ENCODE measurements around the gene MRFAP1L1. TPM values are rescaled to one million over a fixed set of nuclear protein-coding genes. Genes with fewer than 3 reads are reported as not detected.
A peak's percentile ranks its signal among the peaks of the same experiment; 100 is the strongest.
"Not testable (repeated sequence)": the region's sequence is repeated elsewhere in the genome, so short reads cannot be mapped to it uniquely, and the experiment has no call there.

Gene MRFAP1L1
- total RNA-seq, 1 experiment from 2014 or later = 92.5 TPM

DNA sequence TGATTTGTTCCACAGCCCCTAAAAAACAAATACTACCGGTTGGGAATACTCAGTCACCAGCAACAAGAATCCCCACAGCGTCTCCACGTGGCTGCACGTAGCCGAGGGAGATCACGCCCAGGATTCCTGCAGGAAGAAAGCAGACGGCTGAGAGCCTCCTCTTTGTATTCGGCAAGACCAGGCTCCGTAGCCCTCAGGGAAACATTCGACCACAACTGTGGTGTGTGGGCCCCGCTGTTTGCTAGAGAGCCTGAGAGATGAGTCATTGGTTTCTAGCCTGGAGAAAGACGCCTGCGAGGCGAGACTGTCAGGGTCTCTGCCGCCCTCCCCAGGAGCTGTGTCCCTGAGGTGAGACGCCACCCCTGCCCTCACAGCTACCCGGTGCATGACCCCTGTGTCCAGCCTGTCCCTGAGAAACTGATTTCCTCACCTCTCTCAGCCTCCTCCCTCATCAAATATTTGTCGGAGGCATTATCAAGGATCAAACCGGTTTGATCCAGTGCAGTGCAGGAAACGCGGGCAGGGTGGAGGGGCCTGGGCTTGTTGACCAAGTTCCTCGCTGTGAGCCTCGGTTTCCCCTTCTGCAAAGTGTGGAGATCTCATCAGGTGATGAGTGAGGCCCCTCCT lies 20.7 kb downstream of the MRFAP1L1 start:
- peak; percentile 94 for DNase-seq (ENCODE audit: low read depth)

DNA sequence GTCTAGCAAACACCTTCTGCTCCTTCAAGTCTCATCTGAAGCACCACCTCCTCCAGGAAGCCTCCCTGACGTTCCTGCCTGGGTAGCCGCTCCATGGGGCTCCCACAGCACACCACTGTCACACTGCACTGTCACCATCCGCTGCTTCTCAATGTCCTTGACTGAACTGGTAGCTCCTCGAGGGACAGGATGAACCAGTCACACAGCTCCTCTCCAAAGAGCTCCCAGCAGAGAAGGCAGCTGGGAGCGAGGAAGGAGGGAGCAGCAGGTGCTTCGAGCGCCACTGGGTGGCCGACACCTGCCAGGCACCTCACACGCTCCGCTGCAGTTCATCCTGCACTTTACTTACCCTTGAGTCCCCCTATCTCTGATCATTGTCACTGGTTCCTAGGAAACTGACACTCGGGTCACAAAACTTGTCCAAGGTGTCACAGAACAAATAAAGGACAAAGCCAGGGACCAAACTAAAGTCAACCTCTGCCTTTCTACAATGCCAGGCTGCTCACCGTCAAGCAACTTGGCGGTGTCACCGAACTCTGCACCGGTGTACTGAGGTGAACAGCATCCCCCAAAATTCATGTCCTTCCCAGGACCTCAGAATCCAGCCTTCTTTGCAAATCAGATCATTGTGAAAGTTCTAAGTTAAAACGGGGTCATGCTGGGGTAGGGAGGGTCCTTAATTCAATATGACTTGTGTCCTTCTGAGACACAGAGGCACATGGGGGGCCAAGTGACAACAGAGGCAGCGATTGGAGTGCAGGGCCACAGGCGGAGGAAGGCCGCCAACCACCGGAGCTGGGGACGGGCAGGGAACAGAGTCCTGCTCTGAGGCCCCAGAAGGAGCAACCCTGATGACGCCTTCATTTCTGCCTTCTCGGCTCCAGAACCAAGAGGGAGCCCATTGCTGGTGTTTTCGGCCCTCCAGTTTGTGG lies 21.5 kb downstream of the MRFAP1L1 start:
- no peak for DNase-seq (ENCODE audit: low read depth)

DNA sequence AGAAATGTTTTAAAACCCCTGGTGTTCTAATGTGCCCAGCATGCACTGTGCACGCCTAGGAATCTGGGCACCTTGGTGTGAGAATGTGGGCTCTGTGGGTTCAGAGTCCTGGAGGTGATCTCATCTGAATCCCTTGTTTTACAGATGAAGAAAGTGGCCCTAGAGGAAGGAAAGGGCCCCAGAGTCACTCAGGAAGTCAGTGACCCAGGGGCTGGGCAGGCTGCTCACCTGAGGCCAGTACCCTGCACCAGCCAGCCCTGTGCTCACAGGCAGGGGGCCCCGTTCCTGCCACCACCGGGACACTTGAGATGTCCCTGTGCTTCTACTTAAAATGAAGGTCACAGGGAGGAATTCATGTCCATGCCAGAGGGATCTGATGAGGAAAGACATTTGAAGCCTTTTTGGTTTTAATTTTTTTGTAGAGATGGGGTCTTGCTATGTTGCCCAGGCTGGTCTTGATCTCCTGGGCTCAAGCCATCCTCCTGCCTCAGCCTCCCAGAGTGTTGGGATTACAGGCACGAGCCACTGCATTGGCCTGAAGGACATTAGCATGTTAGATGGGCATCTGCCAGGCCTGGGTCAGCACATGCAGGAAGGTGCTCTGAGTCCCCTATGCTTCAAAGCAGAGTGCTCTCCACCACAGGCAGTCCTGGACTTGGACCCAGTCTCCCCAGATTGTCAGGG lies 23.4 kb downstream of the MRFAP1L1 start:
- DNase-seq (ENCODE audit: low read depth) = no peak

DNA sequence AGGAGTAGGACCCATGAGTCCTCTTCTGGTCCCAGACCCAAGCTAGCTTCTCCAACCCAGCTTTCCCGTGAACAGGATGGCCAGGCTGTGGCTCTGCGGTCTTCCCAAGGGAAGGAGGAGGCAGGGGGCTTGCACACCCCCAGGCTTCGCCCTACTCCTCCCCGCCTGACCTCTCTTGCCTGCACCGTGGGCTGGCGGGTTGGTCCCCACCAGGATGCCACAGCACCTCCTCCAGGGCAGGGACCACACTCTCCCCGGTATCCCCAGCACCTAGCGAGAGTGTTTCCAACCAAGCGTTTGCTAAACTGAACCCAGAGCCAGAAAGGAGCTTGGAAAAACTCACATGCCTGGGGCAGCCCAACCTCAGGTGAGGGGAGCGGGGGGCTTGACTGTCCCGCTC lies 25.0 kb downstream of the MRFAP1L1 start:
- DNase-seq (ENCODE audit: low read depth) = no peak

DNA sequence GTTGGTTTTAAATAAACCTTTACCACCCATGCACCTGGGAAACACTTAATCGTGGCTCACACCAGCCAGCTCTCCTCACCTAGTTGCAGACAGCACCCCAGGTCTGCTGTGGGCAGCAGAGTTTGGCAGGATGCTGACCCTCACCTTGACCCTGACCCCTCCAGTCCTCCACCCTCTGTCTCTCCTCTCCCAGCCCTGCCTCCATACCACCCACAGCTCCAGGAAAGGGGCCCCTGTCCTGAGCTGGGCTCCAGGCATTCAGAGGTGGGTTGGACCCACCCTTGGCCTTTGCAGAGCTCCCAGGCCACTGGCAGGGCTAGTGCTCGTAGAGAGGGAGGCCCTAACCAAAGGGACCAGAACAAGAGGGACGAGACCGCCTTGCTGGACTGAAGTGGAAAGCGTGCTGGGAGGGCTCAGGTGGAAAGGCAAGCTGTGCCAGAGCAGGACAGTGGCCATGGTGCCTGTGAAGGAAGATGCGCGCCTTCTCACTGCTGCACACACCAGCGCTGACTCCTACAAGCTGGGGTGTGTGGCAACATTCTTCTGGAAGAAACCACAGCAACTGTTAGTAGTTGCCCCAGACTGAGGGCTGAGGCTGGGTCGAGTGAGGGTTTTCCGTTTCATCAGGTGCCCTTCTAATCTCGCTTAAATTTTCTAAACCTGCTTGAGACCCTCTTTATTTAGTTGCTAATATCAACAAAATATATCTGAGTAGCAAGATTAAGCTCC lies 26.6 kb downstream of the MRFAP1L1 start:
- DNase-seq (ENCODE audit: low read depth) = no peak

DNA sequence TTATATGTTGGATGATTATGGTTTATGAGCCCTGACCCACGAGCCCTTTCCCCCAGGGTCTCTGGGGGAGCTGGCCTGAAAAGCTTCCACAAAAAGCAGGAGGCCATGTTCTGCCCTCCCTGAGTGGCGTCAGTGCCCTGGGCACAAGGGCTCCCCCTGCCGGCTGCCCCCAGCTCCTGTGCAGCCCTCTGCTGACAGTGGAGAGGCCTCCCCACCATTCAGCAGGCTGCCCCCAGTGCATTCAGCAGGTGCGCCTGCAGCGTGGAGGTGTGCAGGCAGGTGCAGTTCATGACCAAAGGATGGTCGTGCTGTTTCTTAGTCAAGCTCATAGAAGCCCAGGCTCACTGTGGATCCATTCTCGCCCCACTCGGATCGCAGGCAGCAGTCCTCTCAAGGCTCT lies 28.5 kb downstream of the MRFAP1L1 start:
- no peak for DNase-seq (ENCODE audit: low read depth)

DNA sequence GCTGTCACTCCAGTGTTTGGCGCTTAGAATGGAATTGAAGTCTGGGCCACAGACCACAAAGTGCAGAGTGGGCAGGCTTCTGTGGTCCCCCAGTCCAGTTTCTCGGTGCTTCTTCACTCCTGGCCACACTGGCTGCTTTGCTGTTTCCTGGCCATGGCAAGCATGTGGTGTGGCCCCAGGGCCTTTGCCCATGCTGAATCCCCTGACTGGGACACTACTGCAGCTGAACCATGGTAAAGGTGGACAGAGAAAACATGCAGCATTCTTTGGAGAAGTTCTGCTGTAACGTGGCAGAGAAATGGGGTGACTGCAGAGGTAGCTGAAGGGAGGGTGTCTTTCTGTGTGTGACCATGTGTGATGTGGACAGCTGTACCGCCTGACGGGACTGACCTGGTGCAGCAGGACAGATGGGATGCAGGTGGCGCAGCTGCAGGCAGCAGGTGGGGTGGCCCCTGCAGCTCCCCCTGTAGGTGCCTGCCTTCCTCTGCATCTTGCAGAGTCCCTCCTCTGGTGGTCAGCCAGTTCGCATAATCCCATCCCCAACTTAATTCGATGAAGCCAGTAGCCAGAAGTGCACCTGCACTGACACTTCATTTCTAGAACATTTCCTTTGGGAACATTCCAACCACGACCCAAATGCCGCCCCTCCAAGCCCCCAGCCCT lies 29.2 kb downstream of the MRFAP1L1 start:
- DNase-seq (ENCODE audit: low read depth) = no peak

DNA sequence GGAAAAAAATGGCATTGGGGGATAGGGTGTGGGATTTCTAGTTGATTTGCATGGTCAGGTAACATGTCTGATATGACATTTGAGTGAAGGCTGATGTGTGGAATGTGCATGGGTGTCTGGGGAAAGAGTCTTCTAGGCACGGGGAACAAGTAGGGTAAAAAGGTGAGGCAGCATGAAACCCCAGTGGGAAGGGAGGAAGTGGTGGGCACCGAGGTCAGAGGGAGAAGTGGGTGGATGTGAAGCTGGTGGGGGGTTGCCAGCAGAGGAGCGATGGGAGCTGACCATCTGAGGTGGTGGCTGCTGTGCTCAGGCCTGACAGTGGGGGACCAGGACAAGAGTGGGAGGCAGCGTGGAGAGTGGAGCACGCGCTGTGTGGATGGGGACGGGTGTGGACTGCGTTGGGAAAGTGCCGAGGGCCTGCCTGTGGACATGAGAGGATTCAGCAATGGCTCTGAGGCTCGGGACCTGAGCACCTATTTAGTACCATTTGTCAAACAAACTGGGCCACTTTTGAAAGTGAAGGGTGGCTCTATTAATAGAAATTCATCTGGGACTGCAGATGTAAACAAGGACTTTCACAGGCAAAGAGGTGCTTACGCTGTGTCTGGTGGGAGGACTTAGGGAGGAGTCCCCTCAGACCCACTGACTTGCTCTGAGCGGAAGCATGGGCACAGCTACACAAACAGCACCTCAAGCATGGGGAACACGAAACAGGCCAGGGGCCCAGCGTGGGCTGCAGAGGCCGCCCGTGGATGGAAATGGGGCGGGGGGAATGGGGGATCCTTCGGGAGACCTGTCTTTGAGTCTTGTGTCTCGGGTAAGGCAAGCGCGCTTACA lies 32.7 kb downstream of the MRFAP1L1 start:
- DNase-seq (ENCODE audit: low read depth) = no peak

DNA sequence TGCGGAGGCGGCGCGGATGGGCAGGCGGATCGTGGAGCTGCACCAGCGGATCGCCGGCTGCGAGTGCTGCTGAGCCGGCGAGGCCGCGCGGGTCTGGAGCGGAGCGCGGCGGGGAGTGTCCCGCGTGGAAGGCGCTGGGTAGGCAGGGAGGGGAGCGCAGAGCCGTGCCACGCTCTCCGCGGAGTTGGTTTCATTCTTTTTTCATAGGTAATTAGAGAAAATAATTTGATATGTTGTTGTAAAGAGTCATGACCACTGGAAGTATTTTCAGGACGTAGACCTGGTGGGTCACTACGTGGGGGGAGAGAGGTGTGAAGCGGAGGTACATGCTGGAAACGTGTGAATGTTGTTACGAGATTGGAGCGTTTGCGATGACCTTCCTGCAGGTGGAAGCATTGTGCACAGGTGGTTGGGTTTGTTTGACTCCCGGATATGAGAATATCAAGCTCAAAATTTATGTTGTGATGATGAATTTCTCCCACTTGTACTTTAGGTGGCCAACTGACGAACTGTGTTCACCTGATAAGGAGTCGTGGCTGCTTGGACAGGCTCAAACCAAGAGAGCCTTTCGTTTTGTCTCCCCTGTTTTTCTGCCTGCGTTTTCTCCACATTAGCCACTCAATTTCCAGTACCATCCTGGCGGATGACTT lies 35.0 kb downstream of the MRFAP1L1 start:
- DNase-seq (ENCODE audit: low read depth) = peak; percentile 51

DNA sequence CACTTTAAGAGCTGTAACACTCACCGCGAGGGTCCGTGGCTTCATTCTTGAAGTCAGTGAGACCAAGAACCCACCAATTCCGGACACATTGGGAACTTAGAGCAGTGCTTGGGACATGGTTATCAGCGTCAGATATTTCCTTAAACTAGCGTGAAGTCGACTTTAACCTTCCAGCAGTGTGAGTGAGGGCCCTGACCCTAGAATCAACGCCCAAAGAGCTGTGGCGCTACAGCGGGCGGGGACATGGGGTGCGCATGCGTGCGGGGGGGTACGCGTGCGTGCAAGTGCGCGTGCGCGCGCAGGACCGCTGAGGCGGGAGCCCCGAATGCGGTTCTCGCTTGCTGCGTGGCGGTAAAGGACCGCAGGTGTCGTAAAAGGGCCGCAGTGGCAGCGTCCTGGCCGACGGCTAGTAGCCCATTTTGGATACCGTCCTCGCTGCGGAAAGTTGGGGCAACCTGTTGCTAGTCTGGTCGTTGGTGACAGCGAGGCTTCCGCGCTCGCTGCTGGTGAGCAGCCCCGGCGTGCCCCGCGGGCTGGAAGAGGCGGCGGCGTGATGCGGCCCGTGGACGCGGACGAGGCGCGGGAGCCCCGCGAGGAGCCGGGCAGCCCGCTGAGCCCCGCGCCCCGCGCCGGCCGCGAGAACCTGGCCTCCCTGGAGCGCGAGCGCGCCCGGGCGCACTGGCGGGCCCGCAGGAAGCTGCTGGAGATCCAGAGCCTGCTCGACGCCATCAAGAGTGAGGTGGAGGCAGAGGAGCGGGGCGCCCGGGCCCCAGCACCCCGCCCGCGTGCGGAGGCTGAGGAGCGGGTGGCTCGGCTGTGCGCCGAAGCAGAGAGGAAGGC lies 35.8 kb downstream of the MRFAP1L1 start:
- DNase-seq (ENCODE audit: low read depth) = peak; percentile 98

DNA sequence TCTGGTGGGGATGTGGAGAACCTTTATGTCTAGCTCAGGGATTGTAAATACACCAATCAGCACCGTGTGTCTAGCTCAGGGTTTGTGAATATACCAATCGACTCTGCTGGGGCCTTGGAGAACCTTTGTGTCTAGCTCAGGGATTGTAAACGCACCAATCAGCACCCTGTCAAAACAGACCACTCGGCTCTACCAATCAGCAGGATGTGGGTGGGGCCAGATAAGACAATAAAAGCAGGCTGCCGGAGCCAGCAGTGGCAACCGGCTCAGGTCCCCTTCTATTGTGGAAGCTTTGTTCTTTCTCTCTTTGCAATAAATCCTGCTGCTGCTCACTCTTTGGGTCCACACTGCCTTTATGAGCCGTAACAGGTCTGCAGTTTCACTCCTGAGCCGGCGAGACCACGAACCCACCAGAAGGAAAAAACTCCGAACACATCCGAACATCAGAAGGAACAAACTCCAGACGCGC lies 36.4 kb downstream of the MRFAP1L1 start:
- DNase-seq (ENCODE audit: low read depth) = peak; percentile 21

DNA sequence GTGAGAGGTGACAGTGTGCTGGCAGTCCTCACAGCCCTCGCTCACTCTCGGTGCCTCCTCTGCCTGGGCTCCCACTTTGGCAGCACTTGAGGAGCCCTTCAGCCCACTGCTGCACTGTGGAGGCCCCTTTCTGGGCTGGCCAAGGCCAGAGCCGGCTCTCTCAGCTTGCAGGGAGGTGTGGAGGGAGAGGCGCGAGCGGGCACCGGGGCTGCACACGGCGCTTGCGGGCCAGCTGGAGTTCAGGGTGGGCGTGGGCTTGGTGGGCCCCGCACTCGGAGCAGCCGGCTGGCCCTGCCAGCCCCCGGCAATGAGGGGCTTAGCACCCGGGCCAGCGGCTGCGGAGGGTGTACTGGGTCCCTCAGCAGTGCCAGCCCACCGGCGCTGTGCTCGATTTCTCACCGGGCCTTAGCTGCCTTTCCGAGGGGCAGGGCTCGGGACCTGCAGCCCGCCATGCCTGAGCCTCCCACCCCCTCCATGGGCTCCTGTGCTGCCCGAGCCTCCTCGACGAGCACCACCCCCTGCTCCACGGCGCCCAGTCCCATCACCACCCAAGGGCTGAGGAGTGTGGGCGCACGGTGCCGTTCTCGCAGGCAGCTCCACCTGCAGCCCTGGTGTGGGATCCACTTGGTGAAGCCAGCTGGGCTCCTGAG lies 37.0 kb downstream of the MRFAP1L1 start:
- not testable (repeated sequence) for DNase-seq (ENCODE audit: low read depth)

DNA sequence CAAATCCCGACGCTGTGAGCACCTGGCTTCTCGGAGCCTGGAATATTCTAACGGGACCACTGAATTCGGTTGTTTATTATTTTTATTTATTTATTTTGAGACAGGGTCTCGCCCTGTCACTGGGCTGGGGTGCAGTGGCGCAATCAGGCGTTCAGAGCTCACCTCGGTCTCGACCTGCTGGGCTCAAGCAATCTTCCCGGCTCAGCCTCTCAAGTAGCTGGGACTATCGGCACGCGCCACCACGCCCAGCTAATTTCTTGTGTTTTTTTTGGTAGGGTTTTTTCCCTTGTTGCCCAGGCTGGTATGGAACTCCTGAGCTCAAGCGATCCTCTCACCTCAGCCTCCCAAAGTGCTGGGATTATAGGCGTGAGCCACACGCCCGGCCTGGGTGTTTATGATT lies 37.5 kb downstream of the MRFAP1L1 start:
- no peak for DNase-seq (ENCODE audit: low read depth)

DNA sequence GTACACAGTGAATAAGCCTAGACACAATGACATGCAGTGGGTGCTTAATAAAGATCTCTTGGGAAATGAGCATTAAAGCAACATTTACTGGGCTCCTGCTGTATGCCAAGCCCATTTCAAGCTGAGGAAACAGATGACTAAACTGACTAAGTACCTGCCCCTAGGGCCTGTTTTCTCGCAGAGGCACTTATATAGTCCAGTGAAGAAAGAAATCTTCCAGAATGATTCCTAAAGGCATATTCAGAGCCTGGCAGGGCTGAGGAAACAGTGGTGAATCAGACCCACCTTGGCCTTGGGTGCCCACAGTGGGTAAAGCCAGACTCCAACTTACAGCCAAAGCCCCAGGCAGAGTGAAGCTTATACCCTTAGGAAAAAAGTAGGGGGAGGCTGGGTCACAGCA lies 38.0 kb downstream of the MRFAP1L1 start:
- DNase-seq (ENCODE audit: low read depth) = no peak

DNA sequence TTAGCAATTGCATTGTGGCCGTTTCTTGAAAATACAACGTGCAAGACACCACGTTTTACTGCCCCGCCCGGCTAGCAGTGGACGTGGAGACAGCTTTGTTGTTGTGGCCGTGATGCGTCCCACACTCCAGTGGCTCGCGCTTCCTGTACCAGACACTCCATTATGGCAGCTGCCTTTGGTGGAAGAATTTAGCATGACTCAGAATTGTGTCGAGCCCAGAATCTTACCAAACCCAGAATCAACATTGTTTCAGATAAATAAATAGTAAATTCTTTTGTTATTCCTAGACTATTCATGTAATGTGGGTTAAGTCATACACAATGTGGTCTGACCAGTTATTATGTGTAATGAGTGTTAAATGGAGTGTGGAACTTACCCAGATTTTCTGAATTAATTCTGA lies 41.3 kb downstream of the MRFAP1L1 start:
- DNase-seq (ENCODE audit: low read depth) = peak; percentile 72

DNA sequence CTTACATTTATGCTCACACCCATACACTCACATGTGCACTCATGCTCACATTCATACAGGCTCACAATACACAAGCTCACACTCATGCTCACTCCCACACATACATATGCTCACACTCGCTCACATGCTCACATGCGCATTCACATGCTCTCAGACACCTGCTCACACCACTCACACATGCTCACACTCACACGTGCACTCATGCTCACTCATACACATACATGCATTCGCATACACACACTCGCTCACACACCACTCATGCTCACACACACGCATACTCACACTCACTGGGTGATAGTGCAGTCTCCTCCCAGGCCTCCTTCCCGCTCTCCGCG lies 44.4 kb downstream of the MRFAP1L1 start:
- DNase-seq (ENCODE audit: low read depth) = no peak

DNA sequence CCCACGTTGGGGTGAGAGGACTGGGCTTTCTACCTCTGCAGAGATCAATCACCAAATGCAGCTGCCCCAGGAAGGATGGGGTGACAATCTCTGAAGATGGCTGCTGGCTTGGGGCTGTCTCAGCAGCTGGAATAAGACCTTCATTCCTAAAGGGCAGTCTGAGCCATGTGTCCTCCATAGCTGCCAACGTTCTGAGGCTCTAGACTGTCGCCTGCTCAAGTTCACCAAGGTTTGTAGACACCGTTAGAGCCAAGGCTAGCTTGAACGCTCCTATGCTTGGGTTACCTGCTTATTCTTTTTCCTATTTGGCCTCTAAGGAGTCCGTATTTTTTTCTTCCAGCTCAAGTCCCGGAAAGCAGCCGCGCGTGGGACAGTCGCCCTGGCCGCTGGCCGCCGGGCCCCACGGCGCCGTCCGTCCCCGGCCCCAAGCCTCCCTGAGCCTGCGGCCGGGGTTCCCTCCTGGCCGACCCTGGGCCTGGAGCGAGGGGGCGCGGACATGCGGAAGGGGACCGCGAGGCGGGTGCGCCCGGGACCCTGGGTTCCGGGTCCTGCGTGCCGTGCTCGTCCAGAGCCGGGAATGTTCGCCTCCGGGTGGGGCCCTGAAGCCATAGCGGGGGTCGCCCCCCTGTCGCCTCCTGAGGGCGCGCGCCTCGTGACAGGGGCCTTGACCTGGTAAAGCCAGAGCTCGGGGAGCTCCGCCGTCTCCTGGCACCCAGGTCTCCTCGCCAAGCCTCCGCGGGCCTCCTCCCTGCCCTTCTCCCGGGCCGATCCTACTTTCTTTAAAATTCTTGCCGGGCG lies 45.9 kb downstream of the MRFAP1L1 start:
- no peak for DNase-seq (ENCODE audit: low read depth)

DNA sequence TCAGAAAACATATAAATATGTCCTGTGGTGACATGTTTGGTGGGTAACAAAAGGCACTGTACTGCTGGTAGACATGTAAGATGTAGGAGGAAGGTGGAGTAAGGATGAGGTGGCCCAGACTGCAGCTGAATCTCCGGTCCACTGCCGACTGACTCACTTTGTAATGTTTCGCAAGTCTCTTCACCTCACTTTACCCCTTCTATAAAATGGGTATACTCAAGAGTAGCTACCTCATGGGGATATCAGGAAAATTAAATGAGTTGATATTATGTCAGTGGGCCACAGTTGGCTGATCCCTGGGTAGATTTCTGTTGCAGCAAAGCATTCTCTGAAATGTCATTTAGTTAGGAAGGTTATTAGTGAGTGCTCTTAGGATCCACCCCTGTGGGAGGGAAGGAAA lies 47.1 kb downstream of the MRFAP1L1 start:
- no peak for DNase-seq (ENCODE audit: low read depth)
